CD4-positive, alpha-beta T cell treated with Interleukin-12 subunit alpha and Interleukin-12 subunit beta, for 1 hour (primary cell): ENCODE results near the gene TRAIP.
"Not testable (repeated sequence)": the region's sequence is repeated elsewhere in the genome, so short reads cannot be mapped to it uniquely, and the experiment has no call there.

Experiments
- DNase-seq: peaks from one replicate; pipeline ENCODE4 v3.0.0-alpha.2; 2020

TRAIP gene

GRCh38 chr3:49790626-49791411 is 65.5 kb downstream of the TRAIP start:
- no peak for DNase-seq

GRCh38 chr3:49788056-49788455 is 68.3 kb downstream of the TRAIP start:
- no peak for DNase-seq

GRCh38 chr3:49787536-49787935 is 68.8 kb downstream of the TRAIP start:
- DNase-seq = no peak

- no peak for DNase-seq
These were observed 69.2 kb downstream of the TRAIP start for GRCh38 chr3:49787182-49787464.

- DNase-seq = peak; percentile 100
These were observed 69.8 kb downstream of the TRAIP start, which contains the start of gene IP6K1 for GRCh38 chr3:49786357-49787181. TSS of gene IP6K1 (minus strand) at chr3:49786542. CDS start at chr3:49748040, 38,502 bp downstream.

- peak; percentile 34 for DNase-seq
These were observed 70.6 kb downstream of the TRAIP start for GRCh38 chr3:49785565-49786356.

GRCh38 chr3:49782277-49782676 is 74.1 kb downstream of the TRAIP start:
- not testable (repeated sequence) for DNase-seq

GRCh38 chr3:49781415-49782199 is 74.8 kb downstream of the TRAIP start:
- DNase-seq = no peak

GRCh38 chr3:49780975-49781365 is 75.4 kb downstream of the TRAIP start:
- DNase-seq = not testable (repeated sequence)

GRCh38 chr3:49780080-49780974 is 76.0 kb downstream of the TRAIP start:
- DNase-seq = no peak

- no peak for DNase-seq
These were observed 76.8 kb downstream of the TRAIP start for GRCh38 chr3:49779358-49780079.
